ENCODE data around the gene DELE1. TPM values are rescaled to one million over a fixed set of nuclear protein-coding genes. Genes with fewer than 3 reads are reported as not detected.

The DELE1 gene
- total and polyA plus RNA-seq, 7 experiments from 2014 or later, result 26.4 to 101 (median 84.3) TPM

DNA sequence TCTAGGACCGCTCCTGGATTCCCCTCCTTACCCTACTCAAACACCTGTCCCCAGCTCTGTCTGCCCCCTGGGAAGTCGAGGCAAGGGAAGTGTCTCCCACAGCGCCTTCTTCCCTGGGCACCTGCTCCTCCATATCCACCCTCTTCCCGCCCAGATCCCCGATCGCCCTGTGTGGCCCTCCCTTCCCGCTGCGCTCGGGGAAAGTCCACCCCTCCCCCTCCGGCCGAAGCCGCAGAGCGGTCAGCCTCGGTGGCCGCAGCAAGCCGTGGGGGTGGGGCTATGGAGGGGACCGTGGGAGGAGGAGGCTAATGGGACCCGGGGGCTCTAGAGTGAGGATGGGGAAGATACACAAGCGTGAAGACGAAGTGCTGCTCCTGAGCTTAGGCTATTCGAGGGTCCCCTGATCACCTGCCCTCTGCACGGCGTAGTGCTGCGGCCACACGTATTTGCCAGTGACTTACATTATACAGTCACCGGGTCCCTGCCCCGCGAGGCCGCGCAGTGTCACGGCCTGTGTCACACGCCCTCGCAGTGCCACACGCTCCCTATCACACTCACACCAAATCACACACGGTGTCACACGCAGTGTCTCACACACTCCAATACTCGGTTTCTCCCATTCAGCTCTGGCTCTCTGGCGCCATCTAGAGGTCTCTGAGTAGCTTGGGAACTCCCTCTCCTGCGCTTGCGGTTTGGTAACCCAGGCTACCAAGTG lies 44.8 kb upstream of the DELE1 start:
- intact Hi-C loops (cut with micrococcal nuclease), result loop anchor here (1.0 to 10.0 kb wide), 14 partner anchors 30 to 464 kb away; partner anchors contain the start of genes DELE1 (in 2 of the 2), PCDHGA10 (in 1 of the 2) and PCDHGB7 (in 1 of the 2)
- H3K4me1 ChIP-seq (ENCODE audit: control insufficient read depth in 2 of 2, insufficient read depth in 2 of 2, low read length in 2 of 2), result peaks cover 24 to 26% of the 10 kb centered on the region in 2 donors
- peak overlapping the region in 5 of 9 donors; percentile 0 to 47 (median 11) for H3K27ac Mint-ChIP-seq
- peak overlapping the region; percentile 77 to 91 (median 84) for H3K4me3 Mint-ChIP-seq
- peaks cover 8 to 32% of the 10 kb centered on the region in 2 donors for H3K27me3 ChIP-seq (ENCODE audit: control insufficient read depth in 2 of 2, insufficient read depth in 2 of 2, low read length in 2 of 2)
- no peak overlapping the region for H3K27ac ChIP-seq (ENCODE audit: low read depth, low read length)
- peaks cover 20 to 33% (median 28%) of the 10 kb centered on the region in 7 donors for H3K4me1 Mint-ChIP-seq
- peaks cover 66 to 88% (median 75%) of the 10 kb centered on the region in 5 donors for H3K27me3 Mint-ChIP-seq
- ATAC-seq (peak; percentile 92), DNase-seq (peak; percentile 73 to 94 (median 88))
- ChIA-PET CTCF (interaction anchor here (0.6 to 7.3 kb wide), 43 partner anchors 9 to 286 kb away, joined by 3 to 109 read pairs (median 4); partner anchors contain the start of genes DELE1, FCHSD1, HDAC3 and PCDH12), POLR2A (interaction anchor here (0.6 to 4.3 kb wide), 7 partner anchors 11 to 242 kb away, joined by 3 to 23 read pairs (median 4); partner anchors contain the start of genes HDAC3 and RELL2)
- H3K36me3 ChIP-seq (ENCODE audit: control insufficient read depth in 2 of 3, insufficient read depth in 3 of 3, low read length in 3 of 3), result no peaks in the 10 kb centered on the region
- no peaks in the 10 kb centered on the region for H3K9me3 ChIP-seq (ENCODE audit: control insufficient read depth in 2 of 3, low read length in 3 of 3)
- peak overlapping the region; percentile 44 for H3K4me3 ChIP-seq (ENCODE audit: low read length)
- H3K9me3 Mint-ChIP-seq, result peaks cover 0 to 2% (median 0%) of the 10 kb centered on the region in 11 donors
- H3K36me3 Mint-ChIP-seq, result peaks cover 0 to 1% (median 0%) of the 10 kb centered on the region in 5 donors

DNA sequence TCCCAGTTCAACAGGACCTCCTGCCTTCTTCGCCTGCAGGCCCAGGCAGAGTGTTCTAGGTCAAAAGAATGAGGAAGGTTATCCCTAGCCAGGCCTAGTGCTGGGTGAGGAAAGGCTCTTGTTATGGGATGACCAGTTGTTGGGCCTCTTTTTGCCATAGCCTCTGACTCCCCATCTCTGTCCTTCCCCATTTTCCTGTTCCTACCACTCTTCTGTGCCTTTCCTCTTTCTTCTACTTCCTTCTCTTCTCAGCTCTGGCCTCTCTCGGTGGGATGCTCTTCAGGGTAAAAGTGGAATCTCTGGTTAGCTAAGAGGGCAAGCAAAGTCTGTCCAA lies 44.3 kb upstream of the DELE1 start:
- ChIA-PET CTCF (interaction anchor here (0.6 to 7.3 kb wide), 38 partner anchors 8 to 286 kb away, joined by 3 to 109 read pairs (median 4); partner anchors contain the start of genes DELE1, FCHSD1, HDAC3 and PCDH12), POLR2A (interaction anchor here (1.1 to 4.3 kb wide), 5 partner anchors 81 to 243 kb away, joined by 4 to 23 read pairs (median 12); partner anchors contain the start of genes HDAC3 and RELL2)
- peaks cover 21 to 33% (median 29%) of the 10 kb centered on the region in 7 donors for H3K4me1 Mint-ChIP-seq
- ATAC-seq (no peak), DNase-seq (no peak)
- no peak overlapping the region for H3K4me3 ChIP-seq (ENCODE audit: low read length)
- peaks cover 24 to 26% of the 10 kb centered on the region in 2 donors for H3K4me1 ChIP-seq (ENCODE audit: control insufficient read depth in 2 of 2, insufficient read depth in 2 of 2, low read length in 2 of 2)
- peaks cover 70 to 88% (median 75%) of the 10 kb centered on the region in 5 donors for H3K27me3 Mint-ChIP-seq
- H3K36me3 Mint-ChIP-seq, result no peaks in the 10 kb centered on the region
- peaks cover 0 to 2% (median 0%) of the 10 kb centered on the region in 11 donors for H3K9me3 Mint-ChIP-seq
- peaks cover 8 to 32% of the 10 kb centered on the region in 2 donors for H3K27me3 ChIP-seq (ENCODE audit: control insufficient read depth in 2 of 2, insufficient read depth in 2 of 2, low read length in 2 of 2)
- intact Hi-C loops (cut with micrococcal nuclease), result loop anchor here (1.0 to 10.0 kb wide), 14 partner anchors 30 to 465 kb away; partner anchors contain the start of genes DELE1 (in 2 of the 2), PCDHGA10 (in 1 of the 2) and PCDHGB7 (in 1 of the 2)
- no peak overlapping the region for H3K27ac ChIP-seq (ENCODE audit: low read depth, low read length)
- peak overlapping the region in 4 of 9 donors; percentile 0 to 11 (median 7) for H3K27ac Mint-ChIP-seq
- H3K4me3 Mint-ChIP-seq, result peak overlapping the region; percentile 77 to 91 (median 84)
- H3K9me3 ChIP-seq (ENCODE audit: control insufficient read depth in 2 of 3, low read length in 3 of 3), result no peaks in the 10 kb centered on the region
- H3K36me3 ChIP-seq (ENCODE audit: control insufficient read depth in 2 of 3, insufficient read depth in 3 of 3, low read length in 3 of 3), result no peaks in the 10 kb centered on the region

DNA sequence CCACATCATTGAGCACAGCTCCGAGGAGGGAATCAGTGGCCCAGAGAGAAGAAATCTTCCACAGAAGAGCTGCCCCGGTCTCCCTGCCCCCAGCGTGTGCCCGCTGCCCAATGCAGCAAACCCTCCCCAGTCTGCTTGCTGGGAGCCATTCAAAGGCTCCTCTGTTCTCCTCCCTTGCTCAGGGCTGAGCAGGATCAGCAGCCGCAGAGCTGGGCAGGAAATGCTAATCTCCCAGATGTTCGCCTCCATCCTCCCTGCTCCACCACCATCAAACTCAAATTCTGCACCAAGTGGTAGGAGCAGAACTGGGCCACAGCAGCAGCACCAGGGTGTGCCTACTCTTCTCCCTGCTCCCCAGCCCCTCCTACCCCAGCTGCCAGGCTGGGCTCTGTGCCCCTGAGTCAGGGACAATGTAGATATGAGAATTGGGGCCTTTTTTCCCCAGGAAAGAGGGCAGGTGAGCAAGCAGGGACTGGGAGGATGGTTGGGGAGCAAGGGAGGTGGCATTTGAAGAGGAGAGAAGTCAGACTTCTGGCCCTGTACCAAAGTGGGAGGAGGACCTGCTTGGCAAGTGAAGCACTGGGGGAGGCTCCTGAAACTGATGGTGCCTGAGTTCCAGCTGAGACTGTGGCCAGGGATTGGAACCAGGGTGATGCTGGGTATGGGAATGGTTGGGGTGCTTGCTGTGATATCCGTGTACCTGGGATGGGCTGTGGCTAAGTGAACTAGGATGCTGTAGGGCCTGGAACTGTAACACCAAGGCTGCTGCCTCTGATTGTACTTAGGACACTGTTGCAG lies 43.5 kb upstream of the DELE1 start:
- DNase-seq (no peak), ATAC-seq (no peak)
- H3K36me3 Mint-ChIP-seq, result no peaks in the 10 kb centered on the region
- peaks cover 21 to 33% (median 27%) of the 10 kb centered on the region in 7 donors for H3K4me1 Mint-ChIP-seq
- no peak overlapping the region for H3K4me3 ChIP-seq (ENCODE audit: low read length)
- ChIA-PET CTCF (interaction anchor here (0.6 to 7.3 kb wide), 29 partner anchors 8 to 1910 kb away, joined by 3 to 109 read pairs (median 4); partner anchors contain the start of genes DELE1, FCHSD1 and PCDH12), POLR2A (interaction anchor here (1.1 to 4.3 kb wide), 5 partner anchors 81 to 244 kb away, joined by 4 to 23 read pairs (median 12); partner anchors contain the start of genes HDAC3 and RELL2)
- no peak overlapping the region for H3K27ac ChIP-seq (ENCODE audit: low read depth, low read length)
- no peaks in the 10 kb centered on the region for H3K36me3 ChIP-seq (ENCODE audit: control insufficient read depth in 2 of 3, insufficient read depth in 3 of 3, low read length in 3 of 3)
- peak overlapping the region in 3 of 9 donors; percentile 2 to 65 (median 7) for H3K27ac Mint-ChIP-seq
- H3K27me3 Mint-ChIP-seq, result peaks cover 72 to 88% (median 75%) of the 10 kb centered on the region in 5 donors
- peak overlapping the region in 2 of 10 donors; percentile 87 to 91 for H3K4me3 Mint-ChIP-seq
- no peaks in the 10 kb centered on the region for H3K9me3 ChIP-seq (ENCODE audit: control insufficient read depth in 2 of 3, low read length in 3 of 3)
- intact Hi-C loops (cut with micrococcal nuclease), result loop anchor here (1.0 to 10.0 kb wide), 15 partner anchors 31 to 465 kb away; partner anchors contain the start of genes DELE1 (in 2 of the 2), PCDHGA10 (in 1 of the 2) and PCDHGB7 (in 1 of the 2)
- H3K27me3 ChIP-seq (ENCODE audit: control insufficient read depth in 2 of 2, insufficient read depth in 2 of 2, low read length in 2 of 2), result peaks cover 8 to 38% of the 10 kb centered on the region in 2 donors
- H3K9me3 Mint-ChIP-seq, result peaks cover 0 to 2% (median 0%) of the 10 kb centered on the region in 11 donors
- H3K4me1 ChIP-seq (ENCODE audit: control insufficient read depth in 2 of 2, insufficient read depth in 2 of 2, low read length in 2 of 2), result peaks cover 24 to 26% of the 10 kb centered on the region in 2 donors

DNA sequence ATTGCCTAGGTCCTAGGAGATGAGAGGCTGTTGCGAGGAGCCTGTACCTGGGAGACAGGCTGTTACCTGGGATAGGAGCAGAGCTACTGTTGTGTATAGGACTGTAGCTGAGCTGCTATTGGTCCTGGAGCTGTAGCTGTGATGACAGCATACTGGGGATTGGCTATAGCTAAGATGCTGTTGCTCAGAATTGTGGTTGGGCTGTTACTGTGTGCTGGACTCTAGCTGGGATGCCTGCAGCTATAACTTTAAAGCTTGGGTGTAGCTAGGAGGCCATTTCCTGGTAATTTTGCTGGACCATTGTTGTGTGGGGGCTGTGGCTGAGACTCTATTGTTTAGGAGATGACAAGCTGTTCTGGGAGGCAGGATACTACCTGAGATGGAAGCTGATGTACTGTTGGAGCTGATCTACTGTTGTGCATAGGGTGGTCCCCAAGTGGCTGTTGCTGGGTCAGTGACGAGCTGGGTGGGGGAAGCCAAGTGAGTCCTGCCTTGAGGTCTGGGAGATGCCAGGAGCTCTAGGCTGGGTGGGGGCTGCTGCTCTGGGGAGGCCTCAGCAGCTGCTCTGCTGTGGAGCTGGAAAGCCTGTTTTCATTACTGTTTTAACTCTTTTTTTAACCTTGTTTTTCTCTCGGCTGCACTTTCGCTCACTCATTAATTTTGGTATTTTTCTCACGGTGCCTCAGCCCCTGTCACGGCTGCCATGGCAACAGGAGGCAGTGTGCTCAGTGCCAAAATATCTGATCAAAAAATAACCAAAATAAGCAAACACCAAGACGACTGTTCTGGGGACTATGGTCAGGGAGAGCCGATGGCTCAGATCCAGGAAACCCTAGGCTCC lies 42.5 kb upstream of the DELE1 start:
- ChIA-PET CTCF (interaction anchor here (0.6 to 7.3 kb wide), 9 partner anchors 78 to 1911 kb away, joined by 3 to 109 read pairs (median 6); partner anchors contain the start of genes FCHSD1, HDAC3, PCDH12 and RELL2), POLR2A (interaction anchor here (1.8 to 4.3 kb wide), 2 partner anchors 80 to 179 kb away, joined by 4 to 23 read pairs; no protein-coding TSS in a partner anchor)
- Mint-ChIP-seq H3K27ac (peak overlapping the region in 1 of 9 donors; percentile 2), H3K4me1 (peaks cover 17 to 33% (median 27%) of the 10 kb centered on the region in 7 donors), H3K36me3 (no peaks in the 10 kb centered on the region), H3K4me3 (no peak overlapping the region), H3K9me3 (peaks cover 0 to 2% (median 0%) of the 10 kb centered on the region in 11 donors), H3K27me3 (peaks cover 71 to 88% (median 76%) of the 10 kb centered on the region in 5 donors)
- Histone ChIP-seq H3K4me3 (ENCODE audit: low read length) (no peak overlapping the region), H3K27ac (ENCODE audit: low read depth, low read length) (no peak overlapping the region), H3K9me3 (ENCODE audit: control insufficient read depth in 2 of 3, low read length in 3 of 3) (no peaks in the 10 kb centered on the region), H3K36me3 (ENCODE audit: control insufficient read depth in 2 of 3, insufficient read depth in 3 of 3, low read length in 3 of 3) (no peaks in the 10 kb centered on the region), H3K27me3 (ENCODE audit: control insufficient read depth in 2 of 2, insufficient read depth in 2 of 2, low read length in 2 of 2) (peaks cover 8 to 40% of the 10 kb centered on the region in 2 donors), H3K4me1 (ENCODE audit: control insufficient read depth in 2 of 2, insufficient read depth in 2 of 2, low read length in 2 of 2) (peaks cover 24 to 26% of the 10 kb centered on the region in 2 donors)
- ATAC-seq (no peak), DNase-seq (no peak)
- intact Hi-C loops (cut with micrococcal nuclease), result loop anchor here in 1 of 2 donors (10.0 kb wide), 1 partner anchor 264 kb away; no protein-coding TSS in a partner anchor

DNA sequence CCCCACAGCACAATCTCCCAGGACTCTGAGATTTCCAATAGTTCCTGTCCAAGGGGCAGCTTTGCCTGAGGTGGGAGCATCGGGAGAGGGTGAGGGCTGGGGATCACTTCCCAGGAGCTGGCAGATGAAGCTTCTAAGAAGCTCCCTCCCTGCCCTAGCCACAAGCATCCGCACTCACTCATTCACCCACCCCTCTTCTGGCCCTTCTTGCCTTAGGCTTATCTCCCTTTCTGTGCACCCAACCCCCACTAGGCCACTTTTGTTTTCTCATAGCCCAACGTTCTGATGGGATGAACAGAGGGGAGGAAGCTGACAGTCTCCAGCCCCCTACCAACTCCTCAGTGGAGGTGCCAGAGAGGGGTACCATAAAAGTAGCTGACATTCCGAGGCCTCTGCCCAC lies 41.8 kb upstream of the DELE1 start:
- Histone ChIP-seq H3K4me1 (ENCODE audit: control insufficient read depth in 2 of 2, insufficient read depth in 2 of 2, low read length in 2 of 2) (peaks cover 17 to 19% of the 10 kb centered on the region in 2 donors), H3K36me3 (ENCODE audit: control insufficient read depth in 2 of 3, insufficient read depth in 3 of 3, low read length in 3 of 3) (no peaks in the 10 kb centered on the region), H3K27ac (ENCODE audit: low read depth, low read length) (no peak overlapping the region), H3K9me3 (ENCODE audit: control insufficient read depth in 2 of 3, low read length in 3 of 3) (no peaks in the 10 kb centered on the region), H3K4me3 (ENCODE audit: low read length) (no peak overlapping the region), H3K27me3 (ENCODE audit: control insufficient read depth in 2 of 2, insufficient read depth in 2 of 2, low read length in 2 of 2) (peaks cover 5 to 35% of the 10 kb centered on the region in 2 donors)
- intact Hi-C loops (cut with micrococcal nuclease), result loop anchor here in 1 of 2 donors (10.0 kb wide), 1 partner anchor 263 kb away; no protein-coding TSS in a partner anchor
- H3K27ac Mint-ChIP-seq, result no peak overlapping the region
- H3K36me3 Mint-ChIP-seq, result no peaks in the 10 kb centered on the region
- DNase-seq, result no peak
- H3K4me3 Mint-ChIP-seq, result no peak overlapping the region
- ChIA-PET POLR2A (interaction anchor here (1.8 kb wide), 1 partner anchor 79 kb away, joined by 4 read pairs; no protein-coding TSS in a partner anchor), CTCF (interaction anchor here (0.7 to 7.3 kb wide), 8 partner anchors 78 to 245 kb away, joined by 3 to 109 read pairs (median 30); partner anchors contain the start of genes HDAC3, PCDH12 and RELL2)
- no peak for ATAC-seq
- peaks cover 70 to 88% (median 80%) of the 10 kb centered on the region in 5 donors for H3K27me3 Mint-ChIP-seq
- H3K9me3 Mint-ChIP-seq, result peaks cover 0 to 2% (median 0%) of the 10 kb centered on the region in 11 donors
- H3K4me1 Mint-ChIP-seq, result peaks cover 15 to 28% (median 22%) of the 10 kb centered on the region in 7 donors
